GM21529 (cell line): Measurements from ENCODE around the gene LAMP1.
"Not testable (repeated sequence)": the region's sequence is repeated elsewhere in the genome, so short reads cannot be mapped to it uniquely, and the experiment has no call there.

Experiments
- ATAC-seq: cut with Tn5 transposase; IDR thresholded peaks from one replicate; pipeline ENCODE4 v1.9.1; 2021; ENCODE audit not compliant: unreplicated experiment

Gene LAMP1

DNA sequence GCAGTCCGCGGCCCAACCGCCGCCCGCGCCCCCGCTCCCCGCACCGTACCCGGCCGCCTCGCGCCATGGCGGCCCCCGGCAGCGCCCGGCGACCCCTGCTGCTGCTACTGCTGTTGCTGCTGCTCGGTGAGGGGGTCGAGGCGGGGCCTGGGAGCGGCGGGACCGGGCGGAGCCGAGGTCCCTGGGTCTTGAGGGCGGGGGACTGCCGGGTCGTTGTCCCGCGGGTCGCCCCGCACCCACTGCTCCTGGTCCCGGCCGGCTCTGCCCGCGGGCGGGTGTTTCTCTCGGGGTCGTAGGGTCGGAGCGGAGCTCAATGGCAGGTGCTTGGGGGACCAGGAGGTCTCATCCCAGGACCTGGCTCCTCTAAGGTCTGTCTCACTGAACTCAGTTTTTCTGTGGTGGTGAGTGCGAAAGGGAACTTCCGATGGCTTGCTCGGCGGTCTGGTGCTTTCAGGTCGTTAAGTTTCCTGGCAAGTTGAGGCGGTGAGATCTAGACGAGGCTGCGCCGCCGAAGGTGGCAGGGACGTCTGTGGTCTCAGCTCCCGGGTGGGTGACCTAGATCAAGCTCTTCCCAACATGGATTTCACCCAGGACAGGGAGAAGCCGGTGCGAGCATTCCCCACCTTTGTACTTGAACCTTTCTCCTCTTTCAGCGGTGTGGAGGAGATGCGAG is 467 bp downstream of the LAMP1 start:
- peak; percentile 31 for ATAC-seq

DNA sequence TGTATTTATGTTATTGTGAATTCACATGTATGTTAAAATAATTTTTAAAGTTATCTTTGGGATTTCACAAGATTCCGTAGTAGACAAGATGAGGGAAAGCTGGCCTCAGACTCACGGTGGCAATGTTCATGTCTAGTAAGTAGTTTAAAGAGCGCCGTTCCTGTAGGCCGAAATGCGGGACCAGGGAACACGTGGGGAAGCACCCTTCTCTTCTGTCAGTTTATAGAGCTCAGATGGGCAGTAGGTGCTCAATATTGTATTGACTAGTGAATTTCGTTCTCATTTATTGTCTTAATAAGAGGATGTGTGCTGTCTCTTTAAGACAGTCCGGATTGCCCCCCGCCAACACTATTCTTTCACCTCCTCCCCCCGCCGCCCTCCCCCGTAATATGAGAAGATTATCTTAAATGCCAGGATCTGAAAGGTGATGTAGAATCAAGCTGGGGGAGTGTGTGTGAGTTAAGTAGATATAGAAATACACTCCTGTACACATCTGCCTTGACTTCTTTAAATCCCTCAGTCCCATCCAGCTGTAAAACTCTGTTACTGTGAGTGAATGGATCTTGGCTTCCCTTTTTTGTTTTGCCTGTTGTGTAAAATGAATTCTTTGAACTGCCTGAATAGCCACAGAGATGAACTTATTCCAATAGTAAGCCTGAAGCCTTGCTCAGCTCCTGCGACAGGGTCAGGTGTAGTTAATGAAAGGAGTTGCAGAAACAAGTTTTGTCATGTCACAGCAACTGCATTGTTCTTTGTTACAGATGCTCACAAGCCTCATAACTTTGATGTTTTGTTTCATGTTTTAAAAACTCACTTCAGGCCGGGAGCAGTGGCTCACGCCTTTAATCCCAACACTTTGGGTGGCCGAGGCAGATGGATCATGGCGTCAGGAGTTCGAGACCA is 1.3 kb downstream of the LAMP1 start:
- no peak for ATAC-seq

DNA sequence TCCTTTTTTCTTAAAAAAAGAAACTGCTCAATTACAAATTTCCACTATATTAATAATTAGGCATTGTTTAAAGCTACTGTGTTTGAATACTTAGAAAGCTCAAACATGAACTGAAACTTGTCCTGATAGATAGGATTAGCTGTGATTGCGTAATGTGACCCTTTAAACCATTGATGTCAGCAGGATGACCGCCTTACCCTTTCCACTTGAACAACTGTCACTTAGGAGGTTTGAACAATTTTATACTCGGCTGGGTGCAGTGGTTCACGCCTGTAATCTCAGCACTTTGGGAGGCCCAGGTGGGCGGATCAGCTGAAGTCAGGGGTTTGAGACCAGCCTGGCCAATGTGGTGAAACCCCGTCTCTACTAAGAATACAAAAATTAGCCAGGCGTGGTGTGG is 2.9 kb downstream of the LAMP1 start:
- ATAC-seq: no peak

DNA sequence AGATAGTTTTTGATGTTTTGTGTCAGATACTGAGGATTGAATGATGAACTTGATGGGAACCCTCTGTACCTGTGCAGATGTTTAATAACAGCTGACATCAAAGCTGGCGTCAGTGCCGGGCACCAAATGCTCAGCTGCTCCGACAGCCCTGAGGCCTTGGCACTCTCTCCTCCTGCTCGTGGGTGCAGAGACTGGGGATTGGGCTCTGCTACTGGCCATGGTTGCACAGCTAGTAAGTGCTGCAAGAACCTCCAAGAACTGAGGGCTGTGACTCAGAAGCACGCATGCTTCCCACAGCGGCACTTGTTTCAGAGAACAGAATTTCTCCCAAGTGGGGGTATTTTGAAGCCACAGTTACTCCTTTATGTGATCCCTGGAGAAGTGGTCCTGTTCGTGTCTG is 5.9 kb downstream of the LAMP1 start:
- no peak for ATAC-seq

DNA sequence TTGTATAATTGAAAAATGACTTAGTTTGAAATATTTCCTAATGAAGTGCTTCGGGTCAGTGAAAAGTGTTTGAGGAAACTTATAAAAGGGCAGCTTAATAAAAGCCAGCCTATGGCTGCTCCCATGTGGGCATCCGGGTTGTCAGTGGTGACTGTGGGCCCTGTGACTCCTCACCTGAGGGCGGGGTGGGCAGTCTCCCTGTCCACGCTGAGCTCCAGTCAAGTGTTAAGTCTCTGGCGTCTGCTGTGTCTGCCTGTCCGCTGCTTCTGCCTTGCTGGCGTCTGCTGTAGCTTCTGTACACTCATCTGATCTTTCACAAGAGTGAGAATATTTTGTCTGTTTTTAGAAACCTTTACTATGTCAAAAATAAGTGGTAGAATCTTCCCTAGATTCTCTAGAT is 7.1 kb downstream of the LAMP1 start:
- no peak for ATAC-seq

DNA sequence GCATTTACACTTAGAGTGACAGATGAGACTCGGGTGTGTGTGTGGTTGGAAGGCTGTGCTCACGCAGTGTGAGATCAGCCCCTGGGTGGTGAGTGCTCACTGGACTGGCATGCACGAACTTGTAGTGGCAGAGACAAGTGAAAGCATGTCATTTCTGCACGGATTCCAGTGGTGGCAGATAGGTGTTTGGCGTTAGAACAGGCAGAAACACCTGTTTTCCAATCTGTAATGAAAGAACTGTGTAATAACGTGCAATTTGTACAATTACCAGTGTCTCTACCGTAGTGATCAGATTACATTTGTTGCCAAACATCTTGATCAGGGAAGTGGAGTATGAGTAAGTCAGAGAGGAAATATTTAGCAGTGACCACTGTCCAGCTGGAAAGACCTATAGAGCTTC is 8.2 kb downstream of the LAMP1 start:
- ATAC-seq: no peak

DNA sequence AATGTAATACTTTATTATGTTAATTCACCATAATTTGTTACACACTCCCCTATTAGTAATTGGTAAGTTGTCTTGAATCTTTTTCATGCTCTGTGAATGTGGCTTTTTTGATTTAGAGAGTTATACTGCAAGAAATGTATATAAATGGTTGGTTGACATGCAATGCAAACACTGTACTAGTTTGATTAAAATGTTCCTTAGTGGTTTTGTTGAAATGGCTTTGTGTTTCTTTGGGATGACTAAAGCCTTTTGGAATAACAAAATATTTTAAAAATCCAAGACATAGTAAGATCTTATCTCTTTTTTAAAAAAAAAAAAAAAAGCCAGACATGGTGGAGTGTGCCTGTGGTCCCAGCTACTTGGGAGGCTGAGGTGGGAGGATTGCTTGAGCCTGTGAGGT is 10.5 kb downstream of the LAMP1 start:
- no peak for ATAC-seq

DNA sequence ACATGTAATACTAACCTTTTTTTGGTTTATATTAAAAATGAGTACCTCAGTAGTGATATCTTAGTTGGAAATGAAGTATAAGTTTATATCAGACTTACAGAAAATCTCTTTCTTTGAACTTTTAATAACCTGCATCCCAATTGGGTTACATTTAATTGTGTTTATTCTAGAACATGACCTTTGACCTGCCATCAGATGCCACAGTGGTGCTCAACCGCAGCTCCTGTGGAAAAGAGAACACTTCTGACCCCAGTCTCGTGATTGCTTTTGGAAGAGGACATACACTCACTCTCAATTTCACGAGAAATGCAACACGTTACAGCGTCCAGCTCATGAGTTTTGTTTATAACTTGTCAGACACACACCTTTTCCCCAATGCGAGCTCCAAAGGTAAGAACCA is 12.4 kb downstream of the LAMP1 start:
- no peak for ATAC-seq

DNA sequence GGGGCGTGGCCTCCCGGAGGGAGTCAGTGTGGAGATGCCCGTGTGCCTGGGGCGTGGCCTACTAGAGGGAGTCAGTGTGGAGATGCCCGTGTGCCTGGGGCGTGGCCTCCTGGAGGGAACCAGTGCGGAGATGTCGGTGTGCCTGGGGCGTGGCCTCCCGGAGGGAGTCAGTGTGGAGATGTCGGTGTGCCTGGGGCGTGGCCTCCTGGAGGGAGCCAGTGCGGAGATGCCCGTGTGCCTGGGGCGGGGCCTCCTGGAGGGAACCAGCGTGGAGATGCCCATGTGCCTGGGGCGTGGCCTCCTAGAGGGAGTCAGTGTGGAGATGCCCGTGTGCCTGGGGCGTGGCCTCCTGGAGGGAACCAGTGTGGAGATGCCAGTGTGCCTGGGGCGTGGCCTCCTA is 17.1 kb downstream of the LAMP1 start:
- ATAC-seq: not testable (repeated sequence)

DNA sequence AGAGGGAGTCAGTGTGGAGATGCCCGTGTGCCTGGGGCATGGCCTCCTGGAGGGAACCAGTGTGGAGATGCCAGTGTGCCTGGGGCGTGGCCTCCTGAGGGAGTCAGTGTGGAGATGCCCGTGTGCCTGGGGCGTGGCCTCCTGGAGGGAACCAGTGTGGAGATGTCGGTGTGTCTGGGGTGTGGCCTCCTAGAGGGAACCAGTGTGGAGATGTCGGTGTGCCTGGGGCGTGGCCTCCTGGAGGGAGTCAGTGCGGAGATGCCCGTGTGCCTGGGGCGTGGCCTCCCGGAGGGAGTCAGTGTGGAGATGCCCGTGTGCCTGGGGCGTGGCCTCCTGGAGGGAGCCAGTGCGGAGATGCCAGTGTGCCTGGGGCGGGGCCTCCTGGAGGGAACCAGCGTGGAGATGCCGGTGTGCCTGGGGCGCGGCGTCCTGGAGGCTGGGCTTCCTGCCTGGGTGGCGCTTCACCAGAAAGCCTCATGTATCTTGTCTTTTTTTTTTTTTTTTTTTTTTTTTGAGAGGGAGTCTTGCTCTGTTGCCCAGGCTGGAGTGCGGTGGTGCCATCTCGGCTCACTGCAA is 17.9 kb downstream of the LAMP1 start:
- not testable (repeated sequence) for ATAC-seq

DNA sequence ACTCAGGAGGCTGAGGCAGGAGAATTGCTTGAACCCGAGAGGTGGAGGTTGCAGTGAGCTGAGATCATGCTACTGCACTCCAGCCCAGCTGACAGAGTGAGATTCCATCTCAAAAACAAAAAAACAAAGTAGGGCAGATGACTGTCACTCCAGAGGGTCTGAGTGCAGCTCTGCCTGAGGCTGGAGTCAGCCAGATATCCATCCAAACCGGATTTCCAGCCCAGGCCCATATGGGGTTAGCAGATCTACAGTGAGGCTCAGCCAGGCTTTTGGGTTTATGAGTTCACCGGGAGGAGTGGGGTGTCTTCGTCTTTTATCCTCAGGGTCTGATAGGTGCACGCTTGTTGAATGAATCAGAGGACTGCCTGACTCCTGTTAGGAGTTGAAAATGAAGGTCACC is 19.0 kb downstream of the LAMP1 start:
- no peak for ATAC-seq

DNA sequence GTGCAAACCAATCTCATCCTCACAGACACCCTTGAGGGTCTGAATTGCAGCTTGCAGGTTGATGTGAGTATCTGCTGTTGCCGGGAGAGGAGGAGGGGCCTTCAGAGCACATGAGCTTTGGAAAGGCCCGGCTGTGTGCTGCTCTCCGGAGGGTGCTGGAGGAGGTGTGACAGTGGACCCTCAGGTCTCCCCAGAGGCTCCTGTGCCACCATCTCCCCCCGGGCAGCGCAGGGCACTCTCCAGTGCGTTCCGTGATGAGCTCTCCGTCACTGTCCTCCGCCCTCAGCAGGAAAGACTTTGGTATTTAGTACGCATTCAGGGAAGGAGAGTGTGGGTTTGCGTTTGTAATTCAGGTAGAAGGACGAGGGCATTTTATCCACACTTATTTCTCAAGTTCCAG is 20.0 kb downstream of the LAMP1 start:
- no peak for ATAC-seq

DNA sequence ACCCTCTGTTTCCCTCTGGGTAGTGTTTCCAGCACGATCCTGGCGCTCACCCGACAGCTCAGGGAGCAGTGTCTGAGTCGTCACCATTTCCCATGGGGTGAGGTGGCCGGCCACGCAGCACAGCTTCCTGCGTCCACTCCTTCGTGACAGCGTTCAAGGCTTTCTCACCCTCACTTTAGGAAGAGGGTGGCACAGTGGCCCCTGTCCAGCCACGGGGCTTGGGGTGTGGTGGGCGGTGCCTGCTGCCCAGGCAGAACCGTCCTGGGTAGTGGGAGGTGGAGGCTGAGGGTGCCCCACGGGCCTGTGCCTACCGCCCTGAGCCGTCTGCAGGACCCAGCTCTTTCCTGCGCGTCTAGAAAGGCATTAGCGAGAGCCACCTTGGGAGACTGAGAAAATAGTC is 21.9 kb downstream of the LAMP1 start:
- no peak for ATAC-seq

DNA sequence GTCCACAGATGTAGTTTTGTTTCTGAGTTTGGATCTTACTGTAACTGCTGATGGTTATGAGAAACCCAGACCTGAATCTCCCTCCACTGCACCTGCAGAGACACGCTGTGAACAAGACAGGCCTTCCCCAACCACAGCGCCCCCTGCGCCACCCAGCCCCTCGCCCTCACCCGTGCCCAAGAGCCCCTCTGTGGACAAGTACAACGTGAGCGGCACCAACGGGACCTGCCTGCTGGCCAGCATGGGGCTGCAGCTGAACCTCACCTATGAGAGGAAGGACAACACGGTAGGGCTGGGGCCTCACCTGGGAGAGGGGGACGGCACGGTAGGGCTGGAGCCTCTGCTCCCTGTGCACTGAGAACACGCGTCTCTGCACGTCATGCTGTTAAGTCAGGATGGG is 22.3 kb downstream of the LAMP1 start:
- ATAC-seq: no peak

DNA sequence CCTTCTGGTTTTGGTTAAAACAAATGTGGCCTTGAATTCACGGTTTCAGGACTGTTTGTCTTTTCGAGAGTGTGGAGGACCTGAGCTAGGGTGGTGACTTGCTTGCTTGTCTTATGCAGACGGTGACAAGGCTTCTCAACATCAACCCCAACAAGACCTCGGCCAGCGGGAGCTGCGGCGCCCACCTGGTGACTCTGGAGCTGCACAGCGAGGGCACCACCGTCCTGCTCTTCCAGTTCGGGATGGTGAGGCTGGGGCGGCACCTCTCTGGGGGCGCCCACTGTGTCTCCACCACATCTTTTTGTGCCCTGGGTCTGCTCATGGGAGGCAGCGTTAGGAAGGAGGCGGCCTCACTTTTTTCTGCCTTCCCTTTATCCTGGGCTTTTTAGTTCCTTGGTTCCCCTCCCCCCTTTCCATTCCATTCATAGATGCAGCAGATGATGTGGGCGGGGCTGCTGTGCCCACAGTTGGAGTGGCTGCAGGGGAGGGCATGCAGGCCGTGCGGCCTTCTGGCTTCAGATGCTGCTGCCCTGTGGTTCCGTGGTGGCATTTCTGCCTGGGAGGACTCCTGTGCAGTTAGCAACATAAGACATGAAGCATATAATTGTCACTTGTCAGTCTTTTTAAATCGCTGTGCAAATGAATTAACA is 23.3 kb downstream of the LAMP1 start:
- no peak for ATAC-seq

DNA sequence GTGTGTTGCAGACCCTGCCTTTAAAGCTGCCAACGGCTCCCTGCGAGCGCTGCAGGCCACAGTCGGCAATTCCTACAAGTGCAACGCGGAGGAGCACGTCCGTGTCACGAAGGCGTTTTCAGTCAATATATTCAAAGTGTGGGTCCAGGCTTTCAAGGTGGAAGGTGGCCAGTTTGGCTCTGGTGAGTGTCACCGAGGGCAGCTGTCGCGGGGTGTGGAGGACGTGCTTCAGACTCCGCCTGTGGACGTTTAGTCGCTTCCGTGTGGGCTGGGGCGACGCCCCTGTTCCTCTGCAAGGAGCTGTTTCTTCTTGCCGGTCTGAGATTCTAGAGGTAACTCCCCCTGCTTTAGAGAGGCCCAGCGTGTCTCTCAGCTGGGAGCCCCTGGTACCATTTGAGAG is 24.5 kb downstream of the LAMP1 start:
- ATAC-seq: no peak

DNA sequence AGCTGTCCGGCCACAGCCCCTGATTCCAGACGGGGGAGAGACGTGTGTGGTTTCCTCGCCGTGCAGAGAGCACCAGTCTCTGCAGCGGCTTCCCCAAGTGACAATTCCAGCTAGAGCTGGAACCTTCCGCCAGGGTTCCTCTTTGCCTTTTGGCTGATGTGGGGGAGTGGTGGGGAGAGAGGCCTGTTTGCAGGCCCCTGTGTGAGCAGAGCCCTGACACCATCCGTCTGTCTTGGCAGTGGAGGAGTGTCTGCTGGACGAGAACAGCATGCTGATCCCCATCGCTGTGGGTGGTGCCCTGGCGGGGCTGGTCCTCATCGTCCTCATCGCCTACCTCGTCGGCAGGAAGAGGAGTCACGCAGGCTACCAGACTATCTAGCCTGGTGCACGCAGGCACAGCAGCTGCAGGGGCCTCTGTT is 25.0 kb downstream of the LAMP1 start:
- no peak for ATAC-seq

DNA sequence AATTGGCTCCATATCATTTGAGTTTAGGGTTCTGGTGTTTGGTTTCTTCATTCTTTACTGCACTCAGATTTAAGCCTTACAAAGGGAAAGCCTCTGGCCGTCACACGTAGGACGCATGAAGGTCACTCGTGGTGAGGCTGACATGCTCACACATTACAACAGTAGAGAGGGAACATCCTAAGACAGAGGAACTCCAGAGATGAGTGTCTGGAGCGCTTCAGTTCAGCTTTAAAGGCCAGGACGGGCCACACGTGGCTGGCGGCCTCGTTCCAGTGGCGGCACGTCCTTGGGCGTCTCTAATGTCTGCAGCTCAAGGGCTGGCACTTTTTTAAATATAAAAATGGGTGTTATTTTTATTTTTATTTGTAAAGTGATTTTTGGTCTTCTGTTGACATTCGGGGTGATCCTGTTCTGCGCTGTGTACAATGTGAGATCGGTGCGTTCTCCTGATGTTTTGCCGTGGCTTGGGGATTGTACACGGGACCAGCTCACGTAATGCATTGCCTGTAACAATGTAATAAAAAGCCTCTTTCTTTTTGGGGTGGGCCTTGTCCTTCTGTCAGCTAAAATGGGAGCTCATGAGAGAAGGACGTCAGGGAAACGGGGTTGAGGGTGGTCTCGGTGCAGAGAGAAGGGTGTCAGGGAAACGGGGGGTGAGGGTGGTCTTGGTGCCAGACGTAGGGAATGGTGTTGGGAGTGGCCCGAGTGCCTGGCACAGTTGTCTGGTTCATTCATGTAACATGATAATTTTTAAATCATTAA is 26.0 kb downstream of the LAMP1 start:
- ATAC-seq: no peak

DNA sequence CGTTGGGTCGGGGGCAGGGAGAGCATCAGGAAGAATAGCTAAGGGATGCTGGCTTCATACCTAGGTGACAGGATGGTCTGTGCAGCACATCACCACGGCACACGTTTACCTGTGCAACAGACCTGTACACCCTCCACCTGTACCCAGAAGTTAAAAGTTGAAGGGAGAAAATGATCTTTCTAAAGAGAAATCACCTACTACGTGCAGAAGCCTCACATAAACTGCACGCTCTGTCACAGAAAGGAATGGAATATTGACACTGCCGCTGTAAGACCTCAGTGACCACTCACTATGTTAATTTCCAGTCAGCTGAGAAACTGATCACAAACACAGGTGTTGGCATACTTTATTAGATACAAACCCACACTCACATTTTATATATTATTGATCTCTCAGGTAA is 26.8 kb downstream of the LAMP1 start:
- ATAC-seq: no peak

DNA sequence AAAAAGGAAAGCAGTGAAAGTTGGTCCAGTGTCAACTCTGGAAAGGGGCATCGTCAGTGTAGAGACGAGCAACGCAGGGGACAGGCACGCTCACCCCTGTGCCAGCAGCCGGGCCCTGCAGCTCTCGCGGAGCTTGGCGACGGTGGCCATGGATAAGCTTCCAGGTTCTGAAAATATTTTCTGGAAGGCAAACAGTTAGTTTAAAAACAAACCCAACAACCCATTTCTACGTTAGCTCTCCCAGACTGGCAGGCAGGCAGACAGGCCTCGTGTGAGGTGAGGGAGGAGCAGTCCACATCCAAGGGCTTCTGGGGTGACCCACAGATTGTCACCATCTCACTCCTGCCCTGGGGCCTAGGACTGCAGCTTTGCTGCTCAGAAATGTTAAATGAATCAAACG is 27.4 kb downstream of the LAMP1 start:
- no peak for ATAC-seq

DNA sequence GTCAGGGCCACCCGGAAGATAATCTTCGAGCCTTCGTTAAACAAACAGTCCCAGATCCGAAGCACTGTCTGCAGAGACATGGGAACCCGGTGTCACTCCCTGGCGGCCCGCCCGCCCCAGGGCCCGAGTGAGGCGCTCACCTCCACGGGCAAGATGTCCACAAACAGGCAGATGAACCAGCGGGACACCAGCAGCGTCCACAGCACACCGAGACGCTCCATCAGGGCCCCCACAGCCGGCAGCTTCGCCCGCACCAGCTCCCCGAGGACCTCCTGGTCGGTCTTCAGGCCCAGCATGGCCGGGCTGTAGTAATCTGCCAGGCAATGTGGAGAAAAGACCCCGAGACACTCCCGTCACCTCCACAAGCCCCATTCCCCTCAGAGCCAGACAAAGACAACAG is 28.7 kb downstream of the LAMP1 start:
- ATAC-seq: no peak
